K562 (cell line): ENCODE data around the gene VIPR2. TPM values are rescaled to one million over a fixed set of nuclear protein-coding genes. Genes with fewer than 3 reads are reported as not detected.

Source experiments
- ATAC-seq: fragments of 200-7000 bp; cut with Tn5 transposase; 3 replicates; pipeline ENCODE4 v1.9.1; 2020; ENCODE audit warnings: moderate library complexity
- BruUV-seq: library from RNA; stranded (reverse); fragments of 400-500 nt; replicated peaks from 2 replicates; lab custom pipeline; 2021; lab: Mats Ljungman, UMichigan
- CTCF ChIA-PET: fragments of 300-600 bp; formaldehyde crosslinking; extraction: SDS; loops from one replicate; lab custom pipeline; 2021; ENCODE audit warnings: low intra/inter-chr PET ratio; lab: Yijun Ruan, JAX
- POLR2A ChIA-PET: fragments of 300-600, 350-650 bp; sonication (Branson Sonifier 250); formaldehyde crosslinking; extraction: SDS; loops from one replicate; lab custom pipeline; 2021; ENCODE audit warnings: antibody characterized with exemption, inconsistent platforms; lab: Yijun Ruan, JAX
- DNase-seq, 4 experiments: peaks; one replicate each; pipeline versions ENCODE4 v3.0.0 to v3.0.0-alpha.2; 2011 to 2018; ENCODE audit warnings: low spot score in 3 of 4, mixed read lengths in 3 of 4; ENCODE audit errors: extremely low read depth in 1 of 4
- FAIRE-seq: peaks from 2 replicates; lab custom pipeline; 2011; peaks lifted over from hg19 to GRCh38; lab: Jason Lieb, UNC
- H2AFZ ChIP-seq: 2 replicates; pipeline ENCODE4 v1.6.0; 2011; ENCODE audit warnings: low read depth, low read length, control low read depth, inconsistent platforms
- H3K27ac ChIP-seq: fragments of 200-600 bp; 3 replicates; pipeline ENCODE4 v1.8.0; 2011; ENCODE audit warnings: low read depth, mild to moderate bottlenecking, control low read depth, inconsistent platforms, low read length, moderate library complexity, mixed read lengths; ENCODE audit errors: extremely low read depth
- H3K27me3 ChIP-seq, 2 experiments: fragments of 300-600 bp in 1 of 2; 2 replicates in 1 of 2; 3 replicates in 1 of 2; pipeline versions ENCODE4 v1.6.0 to v1.8.0; 2011; ENCODE audit warnings: inconsistent platforms in 2 of 2, low read length in 2 of 2, mild to moderate bottlenecking in 1 of 2, mixed read lengths in 1 of 2, moderate library complexity in 1 of 2; ENCODE audit not compliant: control insufficient read depth in 2 of 2, insufficient read depth in 2 of 2
- H3K36me3 ChIP-seq: fragments of 300-600 bp; 3 replicates; pipeline ENCODE4 v1.8.0; 2011; ENCODE audit warnings: mild to moderate bottlenecking, low read length, inconsistent platforms; ENCODE audit not compliant: control insufficient read depth, insufficient read depth
- H3K4me1 ChIP-seq, 2 experiments: fragments of 200-600 bp in 1 of 2; replicated peaks in 1 of 2; 2 replicates in 1 of 2; 3 replicates in 1 of 2; pipeline versions ENCODE4 v1.5.1 to v1.8.0; 2011; ENCODE audit warnings: inconsistent platforms in 2 of 2, low read length in 2 of 2, mild to moderate bottlenecking in 1 of 2, mixed read lengths in 1 of 2, moderate library complexity in 1 of 2; ENCODE audit not compliant: control insufficient read depth in 2 of 2, insufficient read depth in 2 of 2
- H3K4me2 ChIP-seq: 2 replicates; pipeline ENCODE4 v1.6.1; 2011; ENCODE audit warnings: low read length, control low read depth, inconsistent platforms, mixed read lengths; ENCODE audit not compliant: insufficient read depth
- H3K4me3 ChIP-seq: fragments of 200-600 bp; sonication (generic), shearing (Covaris generic); 2 replicates; pipeline ENCODE4 v1.5.1; 2016; ENCODE audit warnings: control low read depth, inconsistent platforms
- H3K79me2 ChIP-seq: fragments of 200-600 bp; 3 replicates; pipeline ENCODE4 v1.8.0; 2011; ENCODE audit warnings: low read length, inconsistent platforms; ENCODE audit not compliant: control insufficient read depth, insufficient read depth
- H3K9ac ChIP-seq, 2 experiments: 2 replicates each; pipeline versions ENCODE4 v1.6.0 to v1.6.1; 2011; ENCODE audit warnings: low read depth in 2 of 2, low read length in 2 of 2, control low read depth in 1 of 2, inconsistent platforms in 1 of 2, mild to moderate bottlenecking in 1 of 2, mixed read lengths in 1 of 2; ENCODE audit not compliant: insufficient read depth in 1 of 2
- H3K9me1 ChIP-seq: one replicate; pipeline ENCODE4 v1.6.0; 2011; ENCODE audit warnings: inconsistent platforms, mild to moderate bottlenecking, low read length, moderate library complexity; ENCODE audit not compliant: control insufficient read depth, insufficient read depth
- H3K9me3 ChIP-seq: replicated peaks from 2 replicates; pipeline ENCODE4 v1.5.1; 2011; ENCODE audit warnings: low read depth, low read length, inconsistent platforms; ENCODE audit not compliant: control insufficient read depth, insufficient read depth
- H4K20me1 ChIP-seq: replicated peaks from 2 replicates; pipeline ENCODE4 v1.6.1; 2011; ENCODE audit warnings: low read length, inconsistent platforms, mixed read lengths; ENCODE audit not compliant: control insufficient read depth, insufficient read depth
- BRD4 ChIP-seq: fragments of 200-600 bp; sonication (generic); IDR thresholded peaks from 2 replicates; pipeline ENCODE4 v1.6.1; 2017; ENCODE audit warnings: inconsistent platforms
- ELF1 ChIP-seq: fragments of 200-800 bp; sonication (Bioruptor generic); IDR thresholded peaks from 2 replicates; pipeline ENCODE4 v1.6.1; 2016; ENCODE audit warnings: missing genetic modification characterization, missing compliant biosample characterization
- NR1H2 ChIP-seq: sonication (generic); formaldehyde crosslinking; IDR thresholded peaks from 2 replicates; pipeline ENCODE4 v1.4.0; 2020; ENCODE audit warnings: mild to moderate bottlenecking, missing genetic modification reagents
- NRF1 ChIP-seq, 2 experiments: fragments of 450-650 bp; IDR thresholded peaks in 1 of 2; conservative IDR thresholded peaks in 1 of 2; 2 replicates each; pipeline ENCODE4 v1.6.1; 2014; ENCODE audit warnings: mild to moderate bottlenecking in 2 of 2
- POLR2AphosphoS5 ChIP-seq: IDR thresholded peaks from 2 replicates; pipeline ENCODE4 v1.6.1; 2011; ENCODE audit warnings: mild to moderate bottlenecking, low read depth, low read length, moderate library complexity; ENCODE audit not compliant: control insufficient read depth, insufficient read depth
- POLR2H ChIP-seq: IDR thresholded peaks from 2 replicates; pipeline ENCODE4 v1.6.1; 2016; ENCODE audit warnings: missing genetic modification characterization, low read depth, mild to moderate bottlenecking, control low read depth, missing compliant biosample characterization, moderate library complexity
- SETDB1 ChIP-seq: IDR thresholded peaks from one replicate; pipeline ENCODE4 v1.6.1; 2012; ENCODE audit warnings: low read length, control low read depth, inconsistent platforms
- TRIM25 ChIP-seq: fragments of 450-650 bp; IDR thresholded peaks from 2 replicates; pipeline ENCODE4 v1.7.0; 2016; ENCODE audit warnings: borderline replicate concordance
- TSC22D4 ChIP-seq: fragments of 450-650 bp; IDR thresholded peaks from 2 replicates; pipeline ENCODE4 v1.6.1; 2016; ENCODE audit warnings: missing genetic modification characterization, missing biosample characterization, control low read depth
- TSHZ1 ChIP-seq: fragments of 250-450 bp; sonication (Bioruptor Pico); IDR thresholded peaks from 2 replicates; pipeline ENCODE4 v1.4.0; 2020; ENCODE audit warnings: mild to moderate bottlenecking, moderate library complexity
- ZBTB12 ChIP-seq: fragments of 250-450 bp; sonication (Bioruptor Pico); IDR thresholded peaks from 2 replicates; pipeline ENCODE4 v1.4.0; 2020
- ZNF408 ChIP-seq: fragments of 250-450 bp; sonication (Bioruptor Pico); IDR thresholded peaks from 2 replicates; pipeline ENCODE4 v1.4.0; 2020; ENCODE audit warnings: low read depth, mild to moderate bottlenecking, moderate library complexity
- ZNF695 ChIP-seq: fragments of 450-650 bp; formaldehyde crosslinking; IDR thresholded peaks from 2 replicates; pipeline ENCODE4 v1.4.0; 2020; ENCODE audit warnings: mild to moderate bottlenecking, moderate library complexity
- WGBS: fragments of 100-300 bp; shearing (Covaris generic); methylation state at CpG from one replicate; pipeline ENCODE4 v1.1.6; 2016; ENCODE audit warnings: low coverage, mixed read lengths; ENCODE audit not compliant: insufficient coverage; ENCODE audit errors: missing lambda C conversion rate; 5-methylcytosine and 5-hydroxymethylcytosine counted together
- in situ Hi-C: fragments of 300-500 bp; cut with MboI; formaldehyde crosslinking; loops from 4 replicates; pipeline ENCODE4 v1.15.0; 2018; ENCODE audit warnings: inconsistent platforms, mixed read lengths
- intact Hi-C: fragments of 100-400 bp; cut with micrococcal nuclease; formaldehyde crosslinking; loops from 2 replicates; pipeline ENCODE4 v1.14.2; 2022
- polyA plus RNA-seq, 8 experiments: library from polyadenylated mRNA; depleted of rRNA in 4 of 8; stranded (reverse) in 5 of 8; unstranded in 3 of 8; fragments of >200 nt; fragmentation: Nextera tagmentation in 2 of 8; fragmentation: Illumina TruSeq in 1 of 8; extraction: Ambion mirVana in 2 of 8; extraction: Trizol in 1 of 8; gene quantifications; 2 replicates each; pipeline versions ENCODE4 v1.2.1 to v1.2.3, GENCODE V29; 2011 to 2014; ENCODE audit warnings: inconsistent platforms in 1 of 8, missing spikeins in 1 of 8
- total RNA-seq, 7 experiments: library from RNA; depleted of rRNA in 6 of 7; stranded (reverse); fragments of >200 nt in 6 of 7; fragmentation: Illumina TruSeq in 2 of 7; extraction: Trizol in 2 of 7; gene quantifications; 2 replicates each; pipeline versions ENCODE4 v1.2.1 to v1.2.3, GENCODE V29; 2011 to 2021; ENCODE audit warnings: low replicate concordance in 1 of 7

Gene VIPR2
- total and polyA plus RNA-seq, 9 of the 15 experiments (the other 6 are each of a cell fraction or from before 2014, with no cell fraction given), result 0.04 TPM; not detected in 8

- Histone ChIP-seq H3K79me2 (no peaks in the 10 kb centered on the region), H4K20me1 (peaks cover 4% of the 10 kb centered on the region), H3K9ac (no peak overlapping the region), H3K9me3 (no peaks in the 10 kb centered on the region), H3K4me3 (no peak overlapping the region), H2AFZ (no peak overlapping the region), H3K4me1 (peaks cover 0 to 5% of the 10 kb centered on the region in 2 experiments; a peak in 1 of 5 replicates), H3K4me2 (no peak overlapping the region), H3K27ac (no peak overlapping the region), H3K9me1 (no peaks in the 10 kb centered on the region), H3K36me3 (no peaks in the 10 kb centered on the region), H3K27me3 (peaks cover 73 to 94% of the 10 kb centered on the region in 2 experiments)
- DNase-seq, result no peak
- POLR2A ChIA-PET, result no interaction called here
- in situ Hi-C loops (no loop called here), intact Hi-C loops (no loop called here)
- no TSS peak for BruUV-seq
- CTCF ChIA-PET, result no interaction called here
- TF ChIP-seq POLR2H (tag) (no peak), ELF1 (tag) (no peak), NRF1 (conservative IDR thresholded peaks at IDR 0.05 in 1 of 2, IDR thresholded peaks at IDR 0.05 in 1 of 2) (no peak), NR1H2 (no peak), POLR2AphosphoS5 (no peak), SETDB1 (no peak), TSHZ1 (CRISPR knock-in tag) (no peak), BRD4 (no peak), ZBTB12 (no peak), ZNF695 (CRISPR knock-in tag) (no peak), TRIM25 (no peak), TSC22D4 (tag) (no peak), ZNF408 (no peak)
- no peak for FAIRE-seq
- 0% methylated on average over 6 of the region's 6 CpGs for WGBS
- ATAC-seq, result peak; percentile 14; the same call in 1 of the 3 replicates
These were observed 46.3 kb downstream of the VIPR2 start for GRCh38 chr7:159098424-159098786.
